GM21528 (cell line): Measurements from ENCODE around the gene SPINT1.

ENCODE experiments used
- ATAC-seq: cut with Tn5 transposase; IDR thresholded peaks from one replicate; pipeline ENCODE4 v1.9.1; 2021; ENCODE audit warnings: mild to moderate bottlenecking, moderate library complexity; ENCODE audit not compliant: unreplicated experiment, low FRiP score

The SPINT1 gene

DNA sequence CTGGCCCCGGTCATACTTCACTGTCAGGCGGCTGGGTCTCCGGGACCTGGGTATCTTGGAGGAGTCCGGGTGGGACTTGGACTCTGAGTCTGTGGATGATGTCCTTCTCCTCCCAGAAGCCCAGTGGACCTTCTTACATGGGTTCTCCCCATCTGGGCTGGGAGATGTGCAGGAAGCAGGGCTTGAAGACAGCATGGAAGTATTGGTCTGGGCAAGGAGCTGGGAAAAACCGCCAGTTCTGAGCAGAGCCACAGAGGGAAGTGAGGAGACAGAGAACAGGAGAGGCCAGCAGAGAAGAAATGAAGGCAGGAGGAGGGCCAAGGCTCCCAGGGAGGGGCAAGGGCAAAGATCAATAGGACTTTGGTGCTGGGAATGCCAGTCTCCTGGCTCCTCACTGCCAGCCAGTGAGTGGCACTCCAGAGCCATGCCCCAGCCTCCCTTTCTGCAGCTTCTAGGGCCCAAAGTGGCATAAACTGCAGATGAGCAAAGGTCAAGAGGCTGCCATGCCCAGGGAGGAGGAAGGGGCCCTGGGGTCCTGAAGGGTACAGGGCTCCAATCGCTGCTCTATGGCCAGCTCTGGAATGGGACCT lies 15.3 kb upstream of the SPINT1 start, which contains the start of gene PPP1R14D:
PPP1R14D (minus strand) TSS at position 262 of the 590 bp plus-strand sequence; CDS start at position 195, 67 bp downstream.
- ATAC-seq = no peak

DNA sequence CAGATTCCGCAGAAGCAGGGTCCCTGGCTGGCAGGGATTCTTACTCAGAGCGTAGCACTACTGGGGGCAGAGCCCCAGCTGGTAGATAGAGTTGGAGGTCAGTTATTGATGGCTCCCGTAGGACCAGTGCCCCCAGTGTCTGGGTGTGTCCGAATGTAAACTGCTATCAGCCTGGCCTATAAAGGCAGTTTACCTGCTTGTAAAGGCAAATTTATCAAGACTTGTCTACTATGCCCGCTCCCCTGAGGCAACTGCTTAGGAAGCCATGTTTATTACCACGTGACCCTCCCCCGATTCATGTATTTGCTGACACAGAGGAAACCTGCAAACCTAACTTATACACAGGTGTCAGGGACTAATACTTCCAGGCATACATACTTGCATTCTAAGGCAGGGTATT lies 14.7 kb upstream of the SPINT1 start:
- ATAC-seq = no peak

DNA sequence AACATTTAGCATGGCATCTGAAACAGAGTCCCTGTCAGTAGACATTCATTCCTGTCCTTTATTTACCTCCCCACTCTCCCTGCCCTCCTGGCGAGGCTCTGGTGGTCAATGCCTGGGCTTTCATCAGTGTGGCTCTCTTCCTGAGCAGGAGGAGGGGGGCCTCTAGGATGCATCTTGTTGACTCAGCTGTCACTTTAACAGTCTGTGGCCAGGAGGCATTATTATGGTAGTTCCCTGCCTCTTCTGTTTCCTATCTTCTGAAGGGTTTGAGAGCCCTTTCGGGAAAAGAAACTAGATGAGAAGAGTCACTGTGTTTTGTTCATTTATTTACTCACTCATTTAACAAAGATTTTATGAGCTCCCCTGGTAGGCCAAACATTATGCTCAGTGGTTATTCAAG lies 13.0 kb upstream of the SPINT1 start:
- ATAC-seq = no peak

DNA sequence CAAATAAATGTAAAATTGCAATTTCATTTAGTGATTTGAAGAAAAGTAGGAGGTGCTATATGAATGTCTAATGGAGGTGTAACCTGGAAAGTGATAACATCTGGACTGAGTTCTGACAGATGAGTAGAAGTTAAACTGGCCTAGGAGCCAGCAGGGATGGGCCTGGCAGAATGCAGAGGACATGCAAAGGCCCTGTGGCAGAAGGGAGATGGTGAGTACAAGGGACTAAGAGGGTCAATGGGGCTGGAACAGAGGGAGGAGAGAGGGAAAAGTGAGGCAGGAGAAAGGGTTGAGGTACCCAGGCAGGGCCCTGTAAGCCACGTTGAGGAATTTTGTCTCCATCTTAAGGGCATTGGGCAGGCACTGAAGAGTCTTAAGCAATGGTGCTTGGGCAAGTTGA lies 12.0 kb upstream of the SPINT1 start:
- no peak for ATAC-seq

DNA sequence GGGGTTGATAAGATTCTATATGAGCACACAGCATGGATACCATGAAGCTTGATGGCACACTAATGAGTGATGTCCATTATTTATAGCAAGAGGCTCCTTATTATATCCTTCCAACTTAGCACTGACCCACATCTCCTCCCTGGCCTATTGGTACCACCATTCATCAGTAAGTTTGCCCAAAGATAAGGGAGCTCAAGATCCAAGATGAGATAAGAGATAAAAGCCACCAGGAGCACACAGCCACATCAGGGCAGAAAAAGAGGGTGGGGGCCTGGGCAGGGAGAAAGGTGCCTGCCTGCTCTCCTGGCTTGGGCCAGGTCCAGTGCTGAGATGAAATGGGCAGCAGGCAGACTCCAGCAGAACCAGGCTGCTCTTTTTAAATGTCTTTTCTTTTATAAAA lies 10.9 kb upstream of the SPINT1 start:
- ATAC-seq = no peak

DNA sequence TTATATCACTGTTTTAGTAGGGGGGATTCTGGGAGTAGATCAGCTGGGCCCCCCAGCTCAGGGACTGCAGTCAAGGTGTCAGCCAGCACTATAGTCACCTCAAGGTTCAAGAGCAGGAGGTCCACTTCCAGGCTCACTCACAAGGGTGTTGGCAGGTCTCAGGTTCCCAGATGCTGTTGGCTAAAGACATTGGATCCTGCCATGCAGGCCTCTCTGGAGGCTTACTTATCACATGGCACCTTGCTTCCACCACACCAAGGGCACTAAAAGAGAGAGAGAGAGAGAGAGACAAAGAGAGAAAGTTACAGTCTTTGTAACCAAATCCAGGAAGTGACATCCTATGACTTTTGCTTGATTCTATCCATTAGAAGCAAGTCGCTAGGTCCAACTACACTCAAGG lies 7.8 kb upstream of the SPINT1 start:
- ATAC-seq = no peak

DNA sequence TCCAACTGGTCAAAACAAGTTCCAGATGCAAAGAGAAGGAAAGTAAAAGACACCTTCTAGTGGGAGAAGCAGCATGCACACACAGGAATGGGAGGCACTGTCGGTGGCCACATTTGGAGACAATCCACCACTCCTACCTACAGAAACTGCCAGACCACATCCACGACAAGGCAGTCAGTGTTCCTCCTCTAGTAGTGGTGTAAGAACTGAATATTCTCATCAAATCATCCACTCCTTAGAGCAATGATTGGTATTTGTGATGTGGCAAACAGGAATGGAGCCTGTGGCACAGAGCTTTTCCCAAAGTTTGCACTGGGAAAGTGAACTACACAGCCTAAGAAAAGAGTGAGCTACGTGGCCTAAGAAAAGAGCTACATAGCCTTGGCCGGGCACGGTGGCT lies 5.1 kb upstream of the SPINT1 start:
- ATAC-seq = no peak

DNA sequence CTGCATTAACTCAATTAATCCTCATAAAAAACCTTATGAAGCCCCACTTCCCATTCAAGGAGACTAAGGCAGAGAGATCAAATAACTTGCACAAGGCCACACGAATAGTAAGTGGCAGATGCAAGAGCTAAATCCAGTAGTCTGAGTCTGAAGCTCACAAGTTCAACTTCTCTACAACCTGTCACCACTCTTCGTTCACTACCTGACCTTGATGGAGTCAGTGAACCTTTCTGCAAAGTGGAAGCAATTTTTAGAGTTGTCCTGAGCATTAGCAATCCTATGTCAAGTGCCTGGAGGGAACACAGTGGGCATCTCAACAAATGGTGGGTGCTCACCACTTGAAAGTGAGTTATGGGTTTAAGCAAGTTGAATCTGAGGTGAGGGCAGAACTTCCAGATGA lies 2.1 kb upstream of the SPINT1 start:
- ATAC-seq = no peak

DNA sequence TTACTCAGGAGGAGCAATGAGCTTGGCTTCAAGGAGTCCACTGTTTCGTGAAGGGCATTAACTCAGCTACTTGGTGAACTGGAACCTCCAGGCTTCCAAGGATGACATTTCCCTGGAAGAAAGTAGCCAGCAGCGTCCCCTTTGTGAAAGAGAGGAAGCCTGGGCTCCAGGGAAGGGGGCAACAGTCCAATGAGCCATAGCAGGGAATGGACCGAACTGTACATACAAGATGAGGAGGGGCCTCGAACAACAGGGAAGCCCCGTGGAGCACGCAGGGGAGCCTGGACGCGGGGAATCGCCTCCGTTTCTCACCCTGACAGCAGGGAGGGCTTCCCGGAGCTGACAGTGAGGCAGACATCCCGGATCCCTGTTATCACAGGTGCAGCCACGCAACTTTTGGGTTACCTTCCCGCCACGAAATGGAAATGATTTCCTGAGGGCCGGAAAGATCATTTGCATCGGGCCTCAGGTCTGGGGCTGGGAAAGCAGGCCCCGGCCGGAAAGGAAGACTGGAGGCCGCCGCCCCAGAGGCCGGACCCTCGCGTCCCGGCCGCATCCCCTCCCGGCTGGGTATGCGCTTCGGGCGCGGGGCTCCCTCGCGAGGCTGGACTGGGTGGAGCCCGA lies 475 bp upstream of the SPINT1 start:
- ATAC-seq = no peak

DNA sequence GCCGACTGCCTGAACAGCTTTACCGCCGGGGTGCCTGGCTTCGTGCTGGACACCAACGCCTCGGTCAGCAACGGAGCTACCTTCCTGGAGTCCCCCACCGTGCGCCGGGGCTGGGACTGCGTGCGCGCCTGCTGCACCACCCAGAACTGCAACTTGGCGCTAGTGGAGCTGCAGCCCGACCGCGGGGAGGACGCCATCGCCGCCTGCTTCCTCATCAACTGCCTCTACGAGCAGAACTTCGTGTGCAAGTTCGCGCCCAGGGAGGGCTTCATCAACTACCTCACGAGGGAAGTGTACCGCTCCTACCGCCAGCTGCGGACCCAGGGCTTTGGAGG lies 815 bp downstream of the SPINT1 start:
- no peak for ATAC-seq

DNA sequence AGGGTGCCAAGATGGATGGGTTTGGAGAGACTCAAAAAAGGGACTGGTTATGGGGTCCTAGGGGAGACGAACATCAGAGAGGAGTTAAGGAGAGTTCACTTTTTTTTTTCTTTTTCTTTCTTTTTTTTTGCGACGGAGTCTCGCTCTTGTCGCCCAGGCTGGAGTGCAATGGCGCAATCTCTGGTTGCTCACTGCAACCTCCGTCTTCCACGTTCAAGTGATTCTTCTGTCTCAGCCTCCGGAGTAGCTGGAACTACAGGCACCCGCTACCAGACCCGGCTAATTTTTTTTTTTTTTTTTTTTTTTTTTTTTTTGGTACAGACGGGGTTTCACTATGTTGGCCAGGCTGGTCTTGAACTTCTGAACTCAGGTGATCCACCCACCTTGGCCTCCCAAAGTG lies 1.2 kb downstream of the SPINT1 start:
- no peak for ATAC-seq

DNA sequence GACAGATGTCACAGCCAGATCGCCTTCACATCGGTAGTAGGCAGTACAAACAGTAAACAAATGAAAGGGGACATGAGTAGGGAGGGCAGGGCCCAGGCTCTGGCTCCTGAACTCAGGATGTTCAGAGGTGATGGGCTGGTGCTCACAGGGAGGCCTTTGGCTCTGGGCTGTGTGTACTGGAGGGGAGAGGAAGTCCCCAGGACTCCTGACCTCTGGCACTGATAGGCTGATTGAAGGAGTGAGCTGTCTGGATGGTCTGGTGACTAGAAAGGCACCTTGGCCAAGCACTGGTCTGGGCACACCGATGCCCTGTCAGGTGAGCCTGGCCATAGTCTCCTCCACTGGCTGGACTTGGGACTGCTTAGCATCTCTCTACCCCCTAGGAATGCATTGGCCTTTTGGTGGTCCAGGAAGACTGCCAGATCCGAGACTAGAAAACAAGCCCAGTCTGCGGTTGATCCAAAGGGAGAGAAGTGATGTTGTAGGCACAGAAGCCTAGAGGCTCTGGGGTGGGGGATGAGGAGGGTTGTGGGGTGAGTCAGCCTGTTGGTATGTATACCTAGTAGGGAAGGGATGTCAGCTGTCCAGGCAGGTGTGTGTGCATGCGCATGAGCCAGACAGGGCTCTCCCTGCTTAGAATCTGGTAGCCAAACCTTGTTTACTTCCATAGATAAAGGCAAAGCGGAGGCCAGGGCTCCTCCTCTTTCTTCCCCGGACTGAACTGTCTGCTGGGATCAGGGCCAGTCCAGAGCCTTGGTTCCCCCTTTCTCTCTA lies 1.9 kb downstream of the SPINT1 start:
- ATAC-seq = no peak

DNA sequence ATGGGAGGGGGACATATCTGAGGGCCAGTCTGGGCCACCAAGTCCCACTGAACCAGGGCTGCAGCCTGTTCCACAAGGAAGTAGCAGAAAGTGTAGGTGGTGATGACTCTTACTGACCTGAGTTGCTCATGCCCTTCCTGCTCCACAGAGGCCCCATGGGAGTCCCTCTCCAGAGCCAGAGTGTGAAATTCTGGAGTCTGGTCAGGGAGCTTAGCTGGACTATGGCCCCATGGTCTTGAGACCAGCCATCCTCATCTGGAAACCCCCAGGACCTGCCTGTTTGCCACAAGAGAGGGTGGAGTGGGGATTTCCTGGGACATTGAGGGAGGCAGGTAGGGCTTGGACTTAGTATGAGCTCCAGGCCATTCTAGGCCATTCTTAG lies 3.0 kb downstream of the SPINT1 start:
- no peak for ATAC-seq

DNA sequence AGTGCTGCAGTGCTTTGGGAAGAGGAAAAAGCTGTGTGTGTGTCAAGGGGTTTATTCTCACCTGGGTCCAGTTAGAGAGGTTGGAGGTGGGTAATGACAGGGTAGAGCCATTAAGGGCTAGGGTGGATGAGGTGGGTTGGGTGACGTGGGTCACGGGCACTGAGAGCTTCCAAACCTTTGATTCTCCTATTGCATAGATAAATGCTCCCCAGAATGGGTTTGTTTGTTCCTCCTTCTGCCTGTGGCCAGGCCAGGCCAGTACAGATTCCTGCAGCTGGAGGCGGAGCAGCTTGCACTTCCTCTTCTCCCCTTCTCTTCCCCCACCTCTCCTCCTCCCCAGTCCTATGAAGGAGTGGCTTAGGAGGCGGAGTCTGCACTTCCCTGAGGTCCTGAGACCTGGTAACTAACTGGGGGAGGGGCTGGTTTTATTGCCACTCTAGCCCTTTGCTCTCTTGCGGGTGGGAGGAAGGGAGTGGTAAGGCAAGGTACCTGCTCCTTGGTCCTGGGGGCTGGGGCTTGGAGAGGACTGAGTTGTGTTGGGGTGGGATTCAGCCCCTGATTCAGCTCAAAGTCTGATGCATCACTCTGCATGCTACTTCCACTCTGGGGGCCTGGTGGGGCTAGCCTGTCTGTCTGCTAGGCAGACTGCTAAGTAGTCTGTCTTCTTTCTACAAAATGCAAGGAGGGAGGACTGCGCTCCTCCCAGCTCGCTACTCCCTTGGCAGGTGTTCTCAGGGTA lies 3.5 kb downstream of the SPINT1 start:
- ATAC-seq = no peak

DNA sequence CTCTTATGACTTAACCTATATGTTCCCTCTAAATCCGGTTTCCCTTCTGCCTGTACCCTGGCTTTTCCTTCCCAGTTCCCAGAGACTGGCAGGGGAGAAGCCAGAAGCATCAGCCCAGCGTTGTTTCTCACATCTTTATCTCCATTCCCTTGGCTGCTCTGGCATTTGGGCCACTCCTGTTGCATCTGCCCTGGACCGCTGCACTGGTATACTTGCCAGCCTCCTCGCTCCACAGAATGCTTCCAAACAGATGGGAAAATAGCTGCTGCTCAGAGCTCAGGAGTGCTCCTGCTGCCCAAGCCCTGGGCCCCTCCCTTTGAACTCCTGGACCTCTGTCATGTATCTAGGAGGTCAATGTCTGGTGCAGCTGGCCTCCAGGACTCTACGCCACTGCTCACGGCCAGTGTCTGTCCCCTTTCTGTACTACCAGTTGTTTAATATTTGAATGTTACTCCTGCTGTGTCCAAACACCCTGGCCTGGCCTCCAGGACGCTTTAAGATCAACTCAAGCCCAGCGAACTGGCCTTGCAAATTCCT lies 6.8 kb downstream of the SPINT1 start:
- ATAC-seq = no peak

DNA sequence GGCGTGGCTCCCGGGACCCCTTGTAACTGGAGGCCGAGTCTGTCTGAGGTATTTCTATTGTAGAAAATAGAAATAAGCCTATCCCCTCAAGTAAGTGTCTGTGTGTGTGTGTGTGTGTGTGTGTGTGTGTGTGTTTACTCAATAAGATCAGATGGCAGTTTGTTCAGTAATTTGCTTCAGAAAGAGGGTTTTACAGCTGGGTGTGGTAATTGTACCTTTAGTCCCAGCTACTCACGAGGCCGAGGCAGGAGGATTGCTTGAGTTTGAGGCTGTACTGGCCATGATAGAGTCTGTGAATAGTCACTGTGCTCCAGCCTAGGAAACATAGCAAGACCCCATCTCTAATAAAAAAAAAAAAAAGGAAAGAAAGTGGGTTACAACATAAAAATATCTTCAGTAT lies 8.7 kb downstream of the SPINT1 start:
- no peak for ATAC-seq

DNA sequence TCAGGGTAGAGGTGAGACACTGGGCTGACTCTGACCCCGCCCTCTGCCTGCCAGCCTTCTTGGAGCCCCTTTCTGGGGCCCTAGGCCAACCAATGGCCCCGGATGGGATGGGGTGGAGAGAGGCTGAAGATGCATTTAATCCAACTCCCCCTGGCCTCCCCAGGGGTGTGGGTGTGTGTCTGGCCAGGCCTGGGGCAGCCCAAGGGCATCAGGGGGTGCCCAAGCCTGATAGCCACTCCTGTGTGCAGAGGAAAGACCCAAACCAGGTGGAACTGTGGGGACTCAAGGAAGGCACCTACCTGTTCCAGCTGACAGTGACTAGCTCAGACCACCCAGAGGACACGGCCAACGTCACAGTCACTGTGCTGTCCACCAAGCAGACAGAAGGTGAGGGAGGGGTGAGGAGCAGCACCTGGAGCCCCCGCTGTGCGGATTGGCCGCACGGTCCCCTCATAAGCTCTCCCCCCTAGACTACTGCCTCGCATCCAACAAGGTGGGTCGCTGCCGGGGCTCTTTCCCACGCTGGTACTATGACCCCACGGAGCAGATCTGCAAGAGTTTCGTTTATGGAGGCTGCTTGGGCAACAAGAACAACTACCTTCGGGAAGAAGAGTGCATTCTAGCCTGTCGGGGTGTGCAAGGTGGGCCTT lies 9.5 kb downstream of the SPINT1 start:
- ATAC-seq = no peak

DNA sequence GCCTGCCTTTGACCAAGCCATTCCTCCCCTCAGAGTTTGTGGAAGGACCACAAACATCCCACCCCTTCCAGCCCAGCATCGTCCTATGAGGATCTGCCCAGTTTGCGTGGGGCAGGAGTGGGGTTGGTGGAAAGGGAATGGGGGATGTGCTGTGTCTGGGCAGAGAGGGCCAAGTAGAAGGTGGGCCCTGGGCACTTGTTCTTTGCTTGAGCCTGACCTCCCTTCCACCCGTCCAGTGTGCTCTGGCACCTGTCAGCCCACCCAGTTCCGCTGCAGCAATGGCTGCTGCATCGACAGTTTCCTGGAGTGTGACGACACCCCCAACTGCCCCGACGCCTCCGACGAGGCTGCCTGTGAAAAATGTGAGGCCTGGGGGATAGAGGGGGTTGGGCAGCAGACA lies 10.3 kb downstream of the SPINT1 start:
- ATAC-seq = no peak

DNA sequence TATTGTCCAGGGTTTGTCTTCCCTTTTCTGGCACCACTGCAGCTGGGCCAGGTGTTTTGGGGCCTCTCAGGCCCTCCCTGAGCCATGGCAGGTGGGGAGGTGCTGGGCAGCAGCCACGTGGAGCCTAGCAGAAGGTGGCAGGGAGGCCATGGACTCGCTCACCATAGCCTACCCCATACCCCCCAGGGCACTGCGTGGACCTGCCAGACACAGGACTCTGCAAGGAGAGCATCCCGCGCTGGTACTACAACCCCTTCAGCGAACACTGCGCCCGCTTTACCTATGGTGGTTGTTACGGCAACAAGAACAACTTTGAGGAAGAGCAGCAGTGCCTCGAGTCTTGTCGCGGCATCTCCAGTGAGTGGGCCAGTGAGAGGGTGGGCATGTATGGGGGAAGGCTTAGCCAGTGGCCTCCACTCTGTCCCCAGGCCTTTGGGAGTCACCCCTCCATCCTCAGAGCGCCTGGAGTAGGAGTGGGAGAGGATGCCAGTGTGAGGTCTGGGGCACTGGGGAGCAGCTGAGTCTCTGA lies 11.9 kb downstream of the SPINT1 start:
- no peak for ATAC-seq

DNA sequence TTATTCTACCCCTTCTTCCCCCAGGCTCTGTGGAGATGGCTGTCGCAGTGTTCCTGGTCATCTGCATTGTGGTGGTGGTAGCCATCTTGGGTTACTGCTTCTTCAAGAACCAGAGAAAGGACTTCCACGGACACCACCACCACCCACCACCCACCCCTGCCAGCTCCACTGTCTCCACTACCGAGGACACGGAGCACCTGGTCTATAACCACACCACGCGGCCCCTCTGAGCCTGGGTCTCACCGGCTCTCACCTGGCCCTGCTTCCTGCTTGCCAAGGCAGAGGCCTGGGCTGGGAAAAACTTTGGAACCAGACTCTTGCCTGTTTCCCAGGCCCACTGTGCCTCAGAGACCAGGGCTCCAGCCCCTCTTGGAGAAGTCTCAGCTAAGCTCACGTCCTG lies 12.9 kb downstream of the SPINT1 start:
- ATAC-seq = no peak
